ENCODE data around the gene SLC25A22.

- no peak for TF ChIP-seq CTCF (IDR thresholded peaks at IDR 0.05)
- TF ChIP-seq POLR2A (IDR thresholded peaks at IDR 0.05), result no peak
Measured at GRCh38 chr11:837990-838307, 39.9 kb upstream of the SLC25A22 start.
